Keratinocyte (primary cell): ENCODE data around the gene NUDT21.

Source experiments
- EZH2 ChIP-seq: IDR thresholded peaks from one replicate; pipeline ENCODE4 v1.6.1; 2012; ENCODE audit warnings: inconsistent platforms, mild to moderate bottlenecking, low read length, moderate library complexity
- TF ChIP-seq, protein P1 (sequence below), 3 experiments: IDR thresholded peaks in 1 of 3; conservative IDR thresholded peaks in 1 of 3; optimal IDR thresholded peaks in 1 of 3; 2 replicates in 2 of 3; 3 replicates in 1 of 3; pipeline versions ENCODE3 to v1.5.1; 2011; ENCODE audit warnings: low read length in 3 of 3, mild to moderate bottlenecking in 3 of 3, moderate library complexity in 2 of 3, control low read depth in 1 of 3, inconsistent platforms in 1 of 3; ENCODE audit not compliant: insufficient read depth in 2 of 3; ENCODE audit errors: extremely low read depth in 1 of 3

DNA sequence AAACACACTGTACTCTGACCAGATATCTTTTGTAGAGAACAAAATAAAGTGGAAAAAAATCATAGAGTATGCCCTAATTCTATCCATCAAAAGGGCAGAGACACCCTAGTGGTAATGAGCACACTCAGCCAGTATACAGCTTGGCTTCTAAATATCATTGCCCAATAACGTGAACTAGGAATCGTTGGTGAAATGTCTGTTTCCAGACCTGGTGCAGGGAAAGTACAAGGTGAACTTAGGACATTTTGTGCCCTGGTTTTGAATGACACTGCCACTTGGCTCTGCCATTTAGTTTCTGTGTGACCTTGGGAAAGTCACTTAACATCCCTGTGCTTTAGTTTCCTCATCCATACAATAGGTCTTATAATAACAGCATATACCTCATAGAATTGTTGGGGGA is 39.5 kb downstream of the NUDT21 start:
- TF ChIP-seq, protein P1, sequence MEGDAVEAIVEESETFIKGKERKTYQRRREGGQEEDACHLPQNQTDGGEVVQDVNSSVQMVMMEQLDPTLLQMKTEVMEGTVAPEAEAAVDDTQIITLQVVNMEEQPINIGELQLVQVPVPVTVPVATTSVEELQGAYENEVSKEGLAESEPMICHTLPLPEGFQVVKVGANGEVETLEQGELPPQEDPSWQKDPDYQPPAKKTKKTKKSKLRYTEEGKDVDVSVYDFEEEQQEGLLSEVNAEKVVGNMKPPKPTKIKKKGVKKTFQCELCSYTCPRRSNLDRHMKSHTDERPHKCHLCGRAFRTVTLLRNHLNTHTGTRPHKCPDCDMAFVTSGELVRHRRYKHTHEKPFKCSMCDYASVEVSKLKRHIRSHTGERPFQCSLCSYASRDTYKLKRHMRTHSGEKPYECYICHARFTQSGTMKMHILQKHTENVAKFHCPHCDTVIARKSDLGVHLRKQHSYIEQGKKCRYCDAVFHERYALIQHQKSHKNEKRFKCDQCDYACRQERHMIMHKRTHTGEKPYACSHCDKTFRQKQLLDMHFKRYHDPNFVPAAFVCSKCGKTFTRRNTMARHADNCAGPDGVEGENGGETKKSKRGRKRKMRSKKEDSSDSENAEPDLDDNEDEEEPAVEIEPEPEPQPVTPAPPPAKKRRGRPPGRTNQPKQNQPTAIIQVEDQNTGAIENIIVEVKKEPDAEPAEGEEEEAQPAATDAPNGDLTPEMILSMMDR (optimal IDR thresholded peaks at IDR 0.05 in 1 of 3, IDR thresholded peaks at IDR 0.05 in 1 of 3, conservative IDR thresholded peaks at IDR 0.05 in 1 of 3; ENCODE audit: extremely low read depth in 1 of 3, insufficient read depth in 2 of 3, low read length in 3 of 3): no peak
- no peak for TF ChIP-seq EZH2
